COLO668 (cell line): ENCODE data around the gene PAM.

Experiments
- DNase-seq: peaks from one replicate; lab custom pipeline; 2025; ENCODE audit not compliant: unreplicated experiment; lab: John Stamatoyannopoulos, UW

Gene PAM

GRCh38 chr5:102930244-102930643, 175.1 kb downstream of the PAM start:
- no peak for DNase-seq

GRCh38 chr5:102931085-102931725, 176.1 kb downstream of the PAM start:
- DNase-seq, result no peak

- DNase-seq, result no peak
Observed at GRCh38 chr5:102932781-102933180, 177.7 kb downstream of the PAM start.

- no peak for DNase-seq
Observed at GRCh38 chr5:102933316-102933715, 178.2 kb downstream of the PAM start.

GRCh38 chr5:102933721-102934459, 178.8 kb downstream of the PAM start:
- DNase-seq, result no peak

GRCh38 chr5:102937894-102938293, 182.8 kb downstream of the PAM start:
- no peak for DNase-seq

GRCh38 chr5:102941111-102941510, 186.0 kb downstream of the PAM start:
- no peak for DNase-seq

- no peak for DNase-seq
Observed at GRCh38 chr5:102946414-102946813, 191.3 kb downstream of the PAM start.

DNA sequence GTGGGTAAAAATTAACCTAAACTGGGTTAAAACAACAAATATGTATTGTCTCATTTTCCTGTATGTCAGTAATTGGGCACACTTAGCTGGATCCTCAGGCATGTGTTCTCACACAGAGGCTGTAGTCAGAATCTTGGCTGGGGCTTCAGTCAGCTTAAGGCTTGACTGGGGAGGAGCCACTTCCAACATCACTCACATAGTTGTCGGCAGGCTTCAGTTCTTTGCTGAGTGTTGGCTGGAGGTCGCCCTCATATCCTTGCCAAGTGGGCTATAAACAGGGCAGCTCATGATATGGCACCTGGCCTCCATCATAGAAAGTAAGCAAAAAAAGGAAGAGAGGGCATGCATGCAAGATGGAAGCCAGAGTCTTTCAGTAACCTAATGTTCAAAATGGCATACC, 191.9 kb downstream of the PAM start:
- DNase-seq, result no peak

DNA sequence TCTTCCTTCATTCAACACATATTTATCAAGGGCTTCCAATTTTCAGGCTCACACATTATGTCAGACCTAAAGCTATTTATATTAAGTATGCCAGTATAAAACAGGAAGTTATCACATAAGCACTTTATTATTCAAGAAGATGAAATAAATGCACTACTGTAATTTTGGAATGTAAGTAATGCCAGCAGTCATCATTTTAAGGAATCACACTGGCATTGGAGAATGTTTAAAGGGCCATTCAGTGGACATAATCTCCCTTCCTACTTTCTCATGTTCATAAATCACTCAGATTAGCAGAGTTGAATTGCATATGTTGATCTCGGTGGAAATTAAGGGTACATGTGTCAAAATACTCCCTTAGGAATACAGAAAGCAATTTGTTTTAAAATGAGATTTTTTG, 200.4 kb downstream of the PAM start:
- DNase-seq, result no peak

- DNase-seq, result no peak
Observed at GRCh38 chr5:102956599-102956998, 201.5 kb downstream of the PAM start.

DNA sequence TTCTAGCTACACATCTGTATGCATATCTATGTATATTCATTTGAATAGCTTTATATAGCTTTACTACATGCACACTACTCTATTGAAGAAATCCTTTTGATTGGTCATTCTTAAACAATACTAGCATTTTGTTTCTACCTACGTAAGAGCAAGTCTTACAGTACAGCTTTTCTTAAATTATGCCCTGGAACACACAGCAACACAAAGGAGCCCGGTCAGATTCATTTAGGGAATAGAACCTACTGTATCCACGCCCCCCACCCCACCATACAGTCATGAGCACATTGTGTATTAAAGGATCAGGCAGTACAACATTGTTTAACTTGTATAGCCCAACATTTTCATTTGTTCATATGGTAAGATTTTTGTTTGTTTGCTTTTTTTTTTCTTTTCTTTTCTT, 202.0 kb downstream of the PAM start:
- no peak for DNase-seq

GRCh38 chr5:102958481-102959011, 203.4 kb downstream of the PAM start:
- no peak for DNase-seq

GRCh38 chr5:102959055-102959454, 203.9 kb downstream of the PAM start:
- no peak for DNase-seq

DNA sequence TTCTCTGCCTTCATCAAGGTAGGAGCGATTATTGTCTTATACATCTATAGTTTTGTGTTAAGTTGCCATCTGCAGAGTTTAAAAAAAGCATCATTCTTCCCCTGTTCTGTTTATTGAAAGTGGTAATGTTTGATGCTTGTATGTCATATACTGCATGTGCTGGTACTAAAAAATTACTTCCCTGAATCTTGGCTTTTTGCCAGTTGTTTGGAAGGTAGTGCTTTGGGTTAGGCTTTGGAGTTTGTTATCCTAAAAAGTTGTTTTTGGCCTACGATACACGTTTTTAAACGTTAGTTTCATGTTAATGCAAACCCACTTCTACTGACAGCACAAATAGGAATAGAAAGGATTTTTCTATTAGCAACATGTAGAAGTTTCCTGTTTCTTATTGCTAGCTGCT, 206.6 kb downstream of the PAM start:
- DNase-seq, result no peak

DNA sequence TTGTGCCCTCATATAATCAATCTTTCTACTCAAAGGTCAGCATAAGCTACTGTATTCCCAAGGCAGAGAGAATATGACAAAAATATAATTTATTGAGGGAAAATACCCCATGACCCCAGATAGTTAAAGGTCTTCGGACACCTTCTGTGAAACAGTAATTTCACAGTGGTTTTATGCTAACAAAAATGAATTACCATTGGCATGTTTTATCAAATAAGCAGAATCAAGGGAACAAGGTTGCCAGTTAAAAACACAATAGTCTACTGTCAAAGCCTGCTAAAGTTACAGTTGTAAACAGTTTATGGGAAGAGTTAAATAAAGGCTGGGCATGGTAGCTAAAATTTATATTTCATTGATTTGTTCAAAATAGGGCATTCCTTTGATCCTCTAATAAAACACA, 210.5 kb downstream of the PAM start:
- no peak for DNase-seq

DNA sequence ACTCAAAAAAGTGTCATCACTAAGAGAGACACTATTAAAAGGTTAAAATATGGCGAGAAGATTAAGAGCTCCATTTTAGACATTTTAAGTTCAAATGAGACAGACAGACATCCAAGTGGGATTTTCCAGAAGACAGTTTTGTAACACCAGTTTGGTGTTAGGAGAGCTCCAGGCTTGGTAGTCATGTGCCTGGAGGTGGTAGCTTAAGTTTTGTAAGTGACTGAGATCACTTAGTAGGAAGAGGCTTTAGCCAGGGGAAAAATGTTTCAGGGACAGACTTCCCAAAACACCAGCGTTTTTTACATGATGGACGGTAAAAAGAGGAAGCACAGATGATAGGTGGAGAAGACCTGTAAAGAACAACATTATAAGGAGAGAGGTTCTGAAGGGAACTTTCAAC, 214.5 kb downstream of the PAM start:
- DNase-seq, result no peak

GRCh38 chr5:102971676-102972293, 216.7 kb downstream of the PAM start:
- DNase-seq, result no peak

DNA sequence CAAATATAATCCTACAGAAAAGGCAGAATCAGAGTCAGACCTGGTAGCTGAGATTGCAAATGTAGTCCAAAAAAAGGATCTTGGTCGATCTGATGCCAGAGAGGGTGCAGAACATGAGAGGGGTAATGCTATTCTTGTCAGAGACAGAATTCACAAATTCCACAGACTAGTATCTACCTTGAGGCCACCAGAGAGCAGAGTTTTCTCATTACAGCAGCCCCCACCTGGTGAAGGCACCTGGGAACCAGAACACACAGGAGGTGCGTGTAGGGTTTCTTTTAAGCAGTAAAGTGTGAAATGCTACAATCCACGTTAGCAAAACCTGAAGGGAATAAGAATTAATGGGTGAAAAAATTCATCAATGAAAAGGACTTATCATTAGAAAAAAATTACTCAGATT, 219.1 kb downstream of the PAM start:
- DNase-seq, result no peak

DNA sequence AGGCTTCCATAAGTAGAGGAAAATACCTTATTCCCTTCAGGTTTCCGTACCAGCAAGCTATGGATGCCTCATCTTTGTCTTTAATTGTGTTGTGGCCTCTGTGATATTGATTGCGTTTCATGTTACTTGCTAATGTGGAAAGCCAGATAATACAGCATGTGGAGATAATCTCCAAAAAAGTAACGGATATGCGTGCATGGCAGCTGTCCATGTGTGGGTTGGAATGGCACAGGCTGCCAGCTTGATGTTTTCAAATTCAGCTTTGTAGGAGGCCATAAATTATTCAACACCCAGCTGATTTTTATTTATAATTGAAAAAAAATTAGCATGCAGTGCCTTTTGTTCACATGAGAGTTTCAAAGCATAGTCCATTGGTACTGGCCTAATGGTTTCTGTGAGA, 219.9 kb downstream of the PAM start:
- no peak for DNase-seq

- DNase-seq, result no peak
Observed at GRCh38 chr5:102975457-102976182, 220.5 kb downstream of the PAM start.
